ENCODE measurements around the gene SAXO2. TPM values are rescaled to one million over a fixed set of nuclear protein-coding genes. Genes with fewer than 3 reads are reported as not detected.
"Not testable (repeated sequence)": the region's sequence is repeated elsewhere in the genome, so short reads cannot be mapped to it uniquely, and the experiment has no call there.

SAXO2 gene
- total RNA-seq, 4 donors from 2014 or later = 0.23 to 1.7 (median 0.32) TPM; not detected in 1

GRCh38 chr15:82272154-82272553 is 9.5 kb downstream of the SAXO2 start:
- DNase-seq (ENCODE audit: low spot score in 2 of 2) = no peak
- Histone ChIP-seq H3K9me3 (peaks cover 4% of the 10 kb centered on the region), H3K36me3 (no peaks in the 10 kb centered on the region), H3K27ac (no peak overlapping the region), H3K4me1 (peaks cover 9% of the 10 kb centered on the region), H3K27me3 (no peaks in the 10 kb centered on the region), H3K4me3 (no peak overlapping the region)
- TF ChIP-seq CTCF (IDR thresholded peaks at IDR 0.05) = no peak
- TF ChIP-seq EP300 (IDR thresholded peaks at IDR 0.05) = no peak
- no peak for TF ChIP-seq POLR2A (IDR thresholded peaks at IDR 0.05)
- no peak for TF ChIP-seq POLR2AphosphoS5 (IDR thresholded peaks at IDR 0.05)
- WGBS = 70% methylated on average over 2 of the region's 2 CpGs

- no peaks in the 10 kb centered on the region for H3K27me3 ChIP-seq
- H3K9me3 ChIP-seq = peaks cover 4% of the 10 kb centered on the region
- no peaks in the 10 kb centered on the region for H3K4me1 ChIP-seq
- no peak overlapping the region for H3K27ac ChIP-seq
- H3K36me3 ChIP-seq = no peaks in the 10 kb centered on the region
- no peak for DNase-seq (ENCODE audit: low spot score in 2 of 2)
- TF ChIP-seq CTCF (IDR thresholded peaks at IDR 0.05) (no peak), POLR2AphosphoS5 (IDR thresholded peaks at IDR 0.05) (no peak), EP300 (IDR thresholded peaks at IDR 0.05) (no peak), POLR2A (IDR thresholded peaks at IDR 0.05) (no peak)
- no peak overlapping the region for H3K4me3 ChIP-seq
Observed at GRCh38 chr15:82275410-82275809, 12.8 kb downstream of the SAXO2 start.

GRCh38 chr15:82281276-82281675 is 18.7 kb downstream of the SAXO2 start:
- not testable (repeated sequence) for H3K27ac ChIP-seq; H3K4me1 ChIP-seq; H3K9me3 ChIP-seq; H3K4me3 ChIP-seq; H3K27me3 ChIP-seq; H3K36me3 ChIP-seq; DNase-seq (ENCODE audit: low spot score in 2 of 2)

GRCh38 chr15:82282386-82282785 is 19.8 kb downstream of the SAXO2 start:
- H3K36me3 ChIP-seq; H3K9me3 ChIP-seq; DNase-seq (ENCODE audit: low spot score in 2 of 2); H3K27ac ChIP-seq; H3K27me3 ChIP-seq; H3K4me1 ChIP-seq; H3K4me3 ChIP-seq: not testable (repeated sequence)
- WGBS = 86% methylated on average over 4 of the region's 4 CpGs

- H3K4me1 ChIP-seq; H3K27ac ChIP-seq; H3K4me3 ChIP-seq; DNase-seq (ENCODE audit: low spot score in 2 of 2); H3K27me3 ChIP-seq; H3K9me3 ChIP-seq; H3K36me3 ChIP-seq: not testable (repeated sequence)
- 74% methylated on average over 2 of the region's 2 CpGs for WGBS
Observed at GRCh38 chr15:82284381-82284780, 21.8 kb downstream of the SAXO2 start.

GRCh38 chr15:82286475-82286874 is 23.9 kb downstream of the SAXO2 start:
- H3K27ac ChIP-seq; H3K4me1 ChIP-seq; DNase-seq (ENCODE audit: low spot score in 2 of 2); H3K4me3 ChIP-seq; H3K27me3 ChIP-seq; H3K9me3 ChIP-seq; H3K36me3 ChIP-seq: not testable (repeated sequence)
- WGBS = 85% methylated on average over 4 of the region's 4 CpGs

- not testable (repeated sequence) for H3K36me3 ChIP-seq; H3K9me3 ChIP-seq; DNase-seq (ENCODE audit: low spot score in 2 of 2); H3K27me3 ChIP-seq; H3K27ac ChIP-seq; H3K4me1 ChIP-seq; H3K4me3 ChIP-seq
- 89% methylated on average over 2 of the region's 2 CpGs for WGBS
Observed at GRCh38 chr15:82288202-82288601, 25.6 kb downstream of the SAXO2 start.

GRCh38 chr15:82292271-82292670 is 29.7 kb downstream of the SAXO2 start:
- no peak overlapping the region for H3K27ac ChIP-seq
- no peaks in the 10 kb centered on the region for H3K36me3 ChIP-seq
- H3K27me3 ChIP-seq = no peaks in the 10 kb centered on the region
- TF ChIP-seq POLR2AphosphoS5 (IDR thresholded peaks at IDR 0.05) (no peak), POLR2A (IDR thresholded peaks at IDR 0.05) (no peak), CTCF (IDR thresholded peaks at IDR 0.05) (no peak), EP300 (IDR thresholded peaks at IDR 0.05) (no peak)
- no peaks in the 10 kb centered on the region for H3K9me3 ChIP-seq
- no peak for DNase-seq (ENCODE audit: low spot score in 2 of 2)
- WGBS = 89% methylated on average over 5 of the region's 5 CpGs
- no peak overlapping the region for H3K4me3 ChIP-seq
- no peaks in the 10 kb centered on the region for H3K4me1 ChIP-seq
